GM23338 (cell line): ENCODE results near the gene SPARC.

Source experiments
- CREB1 ChIP-seq: fragments of 250-450 bp; sonication (Bioruptor Pico); IDR thresholded peaks from 2 replicates; pipeline ENCODE4 v1.5.0; 2020; ENCODE audit warnings: low read depth, mild to moderate bottlenecking, moderate library complexity
- EZH2phosphoT487 ChIP-seq: fragments of 200-600 bp; sonication (generic); IDR thresholded peaks from one replicate; pipeline ENCODE4 v1.8.1; 2018; ENCODE audit warnings: antibody characterized with exemption; ENCODE audit not compliant: unreplicated experiment
- POLR2AphosphoS5 ChIP-seq: IDR thresholded peaks from 2 replicates; pipeline ENCODE4 v1.6.1; 2016; ENCODE audit warnings: antibody characterized with exemption, low read depth
- ZNF331 ChIP-seq: fragments of 250-450 bp; sonication (Bioruptor Pico); IDR thresholded peaks from 2 replicates; pipeline ENCODE4 v1.5.0; 2020; ENCODE audit warnings: low read depth, mild to moderate bottlenecking, moderate library complexity
- TF ChIP-seq, protein P1 (sequence below), 2 experiments: fragments of 200-600 bp in 1 of 2; sonication (generic) in 1 of 2; conservative IDR thresholded peaks; 2 replicates each; pipeline versions ENCODE4 v1.5.1 to v1.6.1; 2016 to 2017; ENCODE audit warnings: antibody characterized with exemption in 2 of 2, low read depth in 2 of 2, mild to moderate bottlenecking in 2 of 2, moderate library complexity in 1 of 2

DNA sequence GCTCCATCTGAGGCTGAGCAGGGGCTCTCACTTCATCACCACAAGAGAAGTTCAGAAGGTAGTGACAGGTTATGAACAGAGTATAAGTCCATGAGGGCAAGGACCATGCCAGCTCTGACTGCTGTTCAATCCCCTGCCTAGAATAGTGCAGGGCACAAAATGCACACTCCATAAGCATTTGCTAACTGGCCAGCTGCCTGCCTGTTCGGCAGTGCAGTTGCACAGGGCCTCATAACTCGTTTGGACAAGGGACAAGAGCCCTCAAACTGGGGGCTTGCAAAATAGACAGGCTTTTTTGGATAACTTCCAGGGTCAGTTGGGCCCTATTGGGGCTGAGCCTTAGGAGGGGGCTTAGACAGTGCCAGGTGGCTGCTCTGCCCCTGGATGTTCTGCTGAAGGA lies 21.1 kb downstream of the SPARC start:
- TF ChIP-seq, protein P1, sequence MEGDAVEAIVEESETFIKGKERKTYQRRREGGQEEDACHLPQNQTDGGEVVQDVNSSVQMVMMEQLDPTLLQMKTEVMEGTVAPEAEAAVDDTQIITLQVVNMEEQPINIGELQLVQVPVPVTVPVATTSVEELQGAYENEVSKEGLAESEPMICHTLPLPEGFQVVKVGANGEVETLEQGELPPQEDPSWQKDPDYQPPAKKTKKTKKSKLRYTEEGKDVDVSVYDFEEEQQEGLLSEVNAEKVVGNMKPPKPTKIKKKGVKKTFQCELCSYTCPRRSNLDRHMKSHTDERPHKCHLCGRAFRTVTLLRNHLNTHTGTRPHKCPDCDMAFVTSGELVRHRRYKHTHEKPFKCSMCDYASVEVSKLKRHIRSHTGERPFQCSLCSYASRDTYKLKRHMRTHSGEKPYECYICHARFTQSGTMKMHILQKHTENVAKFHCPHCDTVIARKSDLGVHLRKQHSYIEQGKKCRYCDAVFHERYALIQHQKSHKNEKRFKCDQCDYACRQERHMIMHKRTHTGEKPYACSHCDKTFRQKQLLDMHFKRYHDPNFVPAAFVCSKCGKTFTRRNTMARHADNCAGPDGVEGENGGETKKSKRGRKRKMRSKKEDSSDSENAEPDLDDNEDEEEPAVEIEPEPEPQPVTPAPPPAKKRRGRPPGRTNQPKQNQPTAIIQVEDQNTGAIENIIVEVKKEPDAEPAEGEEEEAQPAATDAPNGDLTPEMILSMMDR (conservative IDR thresholded peaks at IDR 0.05; ENCODE audit: low read depth in 2 of 2) = no peak
- TF ChIP-seq POLR2AphosphoS5 = no peak
- no peak for TF ChIP-seq EZH2phosphoT487
- no peak for TF ChIP-seq ZNF331 (CRISPR knock-in tag)
- TF ChIP-seq CREB1 (CRISPR knock-in tag) = no peak
